HL-60/S4 treated with retinoic acid at 250 ng/mL for 4 days and 3 days (cell line): Measurements from ENCODE around the gene NOC4L.
"Not testable (repeated sequence)": the region's sequence is repeated elsewhere in the genome, so short reads cannot be mapped to it uniquely, and the experiment has no call there.

Source experiments
- in situ Hi-C: fragments of 300-500 bp; cut with MboI; formaldehyde crosslinking; loops from 2 replicates; pipeline ENCODE4 v1.7.0; 2022; ENCODE audit warnings: low sequenced_read_pairs

The NOC4L gene

DNA sequence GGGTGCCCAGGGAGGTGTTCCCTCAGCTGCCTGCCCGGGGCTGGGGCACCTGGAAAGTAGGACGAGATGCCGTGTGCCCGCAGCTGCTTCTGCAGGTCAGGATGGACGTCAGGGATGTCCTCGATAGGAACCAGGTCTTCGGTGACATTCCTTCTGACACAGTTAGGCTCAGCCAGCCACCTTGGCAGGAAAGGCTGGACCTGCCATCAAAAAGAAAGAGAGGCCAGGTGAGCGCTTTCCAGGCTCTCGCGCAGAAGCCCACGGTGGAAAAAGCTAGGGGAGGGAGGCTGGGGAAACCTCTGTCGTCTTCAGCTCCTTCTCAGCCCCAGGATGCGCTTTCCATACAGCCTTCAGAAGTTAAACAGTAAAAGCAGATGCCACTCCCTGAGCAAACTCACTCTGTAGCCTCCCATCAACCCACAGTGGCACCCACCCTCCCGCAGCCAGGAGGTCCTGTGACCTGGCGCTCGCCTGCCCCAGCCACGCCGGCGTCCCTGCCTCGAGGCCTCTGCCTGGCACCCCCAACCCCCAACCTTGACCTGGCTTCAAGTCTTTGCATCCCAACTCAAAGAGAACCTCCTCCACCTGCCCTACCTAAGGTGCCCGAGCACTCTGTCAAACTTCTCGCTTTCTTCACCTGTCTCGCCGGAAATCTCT lies 1.4 kb upstream of the NOC4L start:
- in situ Hi-C loops = no loop called here

DNA sequence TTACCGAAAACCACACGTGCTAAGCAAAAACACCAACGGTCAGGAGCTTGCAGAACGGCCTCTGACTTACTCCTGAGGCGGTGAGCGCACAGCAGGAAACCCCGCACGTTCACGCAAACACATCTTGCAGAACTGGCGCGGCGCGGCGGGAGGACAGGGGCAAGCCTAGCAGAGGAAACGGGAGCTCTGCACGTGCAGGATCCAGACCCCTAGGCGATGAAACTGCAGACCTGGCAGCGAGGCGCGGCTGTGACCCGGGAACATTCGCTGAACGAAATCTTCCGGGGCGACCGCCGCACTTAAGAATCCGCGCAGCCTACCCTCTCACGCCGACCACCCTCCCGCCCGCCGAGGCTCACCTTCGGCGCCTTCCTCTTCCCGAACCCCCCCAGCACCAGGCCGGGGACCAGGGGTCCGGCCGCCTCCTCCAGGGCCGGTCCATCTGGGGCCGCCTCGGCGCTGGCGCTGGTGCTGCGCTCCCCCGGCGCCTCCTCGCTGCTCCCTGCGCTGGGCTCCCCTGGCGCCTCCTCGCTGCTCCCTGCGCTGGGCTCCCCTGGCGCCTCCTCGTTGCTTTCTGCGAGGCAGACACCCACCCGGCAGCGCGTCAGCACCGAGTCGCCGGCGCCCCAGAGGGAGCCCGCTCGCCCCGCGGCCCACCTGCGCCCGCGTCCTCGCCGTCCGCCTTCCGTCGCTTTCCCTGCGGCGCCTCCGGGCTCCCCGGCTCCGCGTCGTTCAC lies 753 bp upstream of the NOC4L start:
- in situ Hi-C loops = no loop called here

DNA sequence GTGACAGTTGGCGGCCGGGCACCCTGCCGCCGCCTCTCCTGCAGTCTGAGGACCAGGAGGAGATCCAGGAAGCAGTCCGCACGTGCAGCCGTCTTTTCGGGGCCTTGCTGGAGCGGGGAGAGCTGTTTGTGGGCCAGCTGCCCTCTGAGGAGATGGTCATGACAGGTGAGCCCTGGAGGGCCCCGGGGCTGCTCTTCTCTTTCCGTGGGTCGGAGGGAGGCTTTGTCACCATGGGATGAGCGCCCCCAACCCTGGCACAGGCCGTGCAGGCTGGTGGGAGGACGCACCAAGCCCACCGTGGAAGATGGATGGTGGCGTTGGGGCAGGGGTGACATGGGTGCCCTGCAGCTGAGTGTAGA lies 532 bp downstream of the NOC4L start:
- in situ Hi-C loops = no loop called here

DNA sequence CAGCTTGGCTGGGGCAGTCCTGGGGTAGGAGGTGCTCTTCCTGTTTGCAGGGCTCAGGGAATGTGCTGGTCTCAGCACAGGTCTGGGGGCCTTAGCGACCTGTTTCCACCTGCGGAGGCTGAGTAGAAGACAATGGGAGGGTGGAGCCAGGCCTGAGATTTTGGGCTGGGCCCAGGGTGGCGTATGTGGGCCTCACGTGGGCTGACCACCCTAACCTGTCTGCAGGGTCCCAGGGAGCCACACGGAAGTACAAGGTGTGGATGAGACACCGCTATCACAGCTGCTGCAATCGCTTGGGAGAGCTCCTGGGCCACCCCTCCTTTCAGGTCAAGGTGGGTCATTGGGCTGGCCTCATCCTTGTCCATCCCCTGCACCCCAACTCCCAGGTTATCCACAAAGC lies 1.1 kb downstream of the NOC4L start:
- in situ Hi-C loops = no loop called here

GRCh38 chr12:132146098-132146497 lies 1.8 kb downstream of the NOC4L start:
- in situ Hi-C loops = no loop called here

GRCh38 chr12:132146772-132147422 lies 2.6 kb downstream of the NOC4L start:
- in situ Hi-C loops = no loop called here

- in situ Hi-C loops = no loop called here
Observed at GRCh38 chr12:132147423-132148367, 3.4 kb downstream of the NOC4L start.

- in situ Hi-C loops = no loop called here
Observed at GRCh38 chr12:132148368-132149045, 4.2 kb downstream of the NOC4L start.

DNA sequence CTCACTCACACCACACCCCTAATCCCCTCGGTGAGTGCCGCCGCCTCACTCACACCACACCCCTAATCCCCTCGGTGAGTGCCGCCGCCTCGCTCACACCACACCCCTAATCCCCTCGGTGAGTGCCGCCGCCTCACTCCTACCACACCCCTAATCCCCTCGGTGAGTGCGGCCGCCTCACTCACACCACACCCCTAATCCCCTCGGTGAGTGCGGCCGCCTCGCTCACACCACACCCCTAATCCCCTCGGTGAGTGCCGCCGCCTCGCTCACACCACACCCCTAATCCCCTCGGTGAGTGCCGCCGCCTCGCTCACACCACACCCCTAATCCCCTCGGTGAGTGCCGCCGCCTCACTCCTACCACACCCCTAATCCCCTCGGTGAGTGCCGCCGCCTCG lies 5.3 kb downstream of the NOC4L start:
- in situ Hi-C loops = not testable (repeated sequence)

DNA sequence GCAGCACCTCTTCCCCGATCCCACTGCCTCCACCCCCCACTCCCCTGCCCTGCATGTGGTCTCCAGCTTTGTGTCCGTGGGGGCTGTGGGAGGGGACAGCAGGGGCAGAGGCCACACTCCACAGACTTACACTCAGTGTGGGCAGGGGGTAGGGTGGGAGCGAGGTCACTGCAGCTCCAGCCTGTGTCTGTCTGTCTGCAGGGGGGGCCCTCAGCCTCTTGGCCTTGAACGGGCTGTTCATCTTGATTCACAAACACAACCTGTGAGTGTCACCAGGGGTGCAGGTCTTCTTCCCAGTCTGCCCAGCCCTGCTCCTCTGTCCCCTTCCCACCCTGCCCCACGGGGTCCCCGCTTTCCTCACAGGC lies 6.5 kb downstream of the NOC4L start:
- in situ Hi-C loops = no loop called here

DNA sequence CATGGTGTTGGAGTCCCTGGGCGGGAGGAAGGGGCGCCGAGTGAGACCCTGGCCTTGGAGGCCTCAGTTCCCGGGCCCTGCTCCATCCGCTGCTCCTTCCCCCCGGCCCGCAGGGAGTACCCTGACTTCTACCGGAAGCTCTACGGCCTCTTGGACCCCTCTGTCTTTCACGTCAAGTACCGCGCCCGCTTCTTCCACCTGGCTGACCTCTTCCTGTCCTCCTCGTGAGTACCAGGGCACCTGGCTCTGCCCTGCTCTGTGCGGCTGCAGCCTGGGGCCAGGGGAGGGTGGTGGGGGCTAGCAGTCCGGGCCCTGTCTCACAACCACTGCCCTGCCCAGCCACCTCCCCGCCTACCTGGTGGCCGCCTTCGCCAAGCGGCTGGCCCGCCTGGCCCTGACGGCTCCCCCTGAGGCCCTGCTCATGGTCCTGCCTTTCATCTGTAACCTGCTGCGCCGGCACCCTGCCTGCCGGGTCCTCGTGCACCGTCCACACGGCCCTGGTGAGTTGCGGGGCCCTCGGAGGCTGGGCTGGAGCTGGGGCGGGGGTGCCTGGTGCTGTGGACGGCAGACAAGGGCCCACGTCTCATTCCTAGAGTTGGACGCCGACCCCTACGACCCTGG lies 7.0 kb downstream of the NOC4L start:
- in situ Hi-C loops = no loop called here

DNA sequence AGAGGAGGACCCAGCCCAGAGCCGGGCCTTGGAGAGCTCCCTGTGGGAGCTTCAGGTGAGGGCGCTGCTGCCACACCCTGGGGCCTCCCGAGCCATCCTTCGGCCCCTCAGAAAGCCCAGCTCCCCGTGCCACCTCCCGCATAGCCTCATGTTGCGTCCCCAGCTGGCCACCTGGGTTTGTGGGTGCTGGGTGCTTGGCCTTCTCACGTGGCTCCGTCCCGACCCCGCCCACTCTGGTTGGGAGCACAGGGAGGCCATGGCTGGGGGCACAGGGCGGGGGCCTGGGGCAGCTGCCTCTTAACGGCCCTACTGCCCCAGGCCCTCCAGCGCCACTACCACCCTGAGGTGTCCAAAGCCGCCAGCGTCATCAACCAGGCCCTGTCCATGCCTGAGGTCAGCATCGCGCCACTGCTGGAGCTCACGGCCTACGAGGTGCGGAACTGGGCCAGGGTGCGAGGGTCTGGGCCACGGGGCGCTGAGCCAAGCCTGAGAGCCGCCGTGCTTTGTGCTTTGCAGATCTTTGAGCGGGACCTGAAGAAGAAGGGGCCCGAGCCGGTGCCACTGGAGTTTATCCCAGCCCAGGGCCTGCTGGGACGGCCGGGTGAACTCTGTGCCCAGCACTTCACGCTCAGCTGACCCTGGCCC lies 7.6 kb downstream of the NOC4L start:
- in situ Hi-C loops = no loop called here

DNA sequence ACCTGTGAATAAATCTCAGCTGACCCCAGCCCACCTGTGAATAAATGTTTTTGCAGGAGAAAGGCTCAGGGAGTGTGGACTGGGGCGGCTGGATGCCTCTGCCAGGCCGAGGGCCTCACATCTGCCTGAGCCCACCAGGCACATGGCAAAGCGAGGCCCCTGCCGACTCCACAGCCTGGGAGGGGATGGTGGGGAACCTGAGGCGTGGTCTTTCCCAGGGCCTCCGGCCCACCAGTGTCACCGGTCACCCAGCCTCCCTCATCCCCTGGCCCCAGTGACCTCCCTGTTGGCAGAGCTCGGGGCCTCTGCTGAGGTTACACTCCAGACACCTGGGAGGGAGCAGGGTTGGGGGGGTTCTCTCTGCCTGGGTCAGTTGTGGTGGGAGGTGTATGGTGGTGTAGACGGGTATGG lies 8.2 kb downstream of the NOC4L start:
- in situ Hi-C loops = no loop called here

GRCh38 chr12:132152953-132153352 lies 8.7 kb downstream of the NOC4L start:
- in situ Hi-C loops = no loop called here

- in situ Hi-C loops = no loop called here
Observed at GRCh38 chr12:132153501-132154340, 9.5 kb downstream of the NOC4L start.

- in situ Hi-C loops = no loop called here
Observed at GRCh38 chr12:132154341-132154761, 10.1 kb downstream of the NOC4L start.

GRCh38 chr12:132154941-132155770 lies 10.9 kb downstream of the NOC4L start:
- in situ Hi-C loops = no loop called here
